NCI-H2196 (cell line): ENCODE results near the gene RBM17.
"Not testable (repeated sequence)": the region's sequence is repeated elsewhere in the genome, so short reads cannot be mapped to it uniquely, and the experiment has no call there.

Source experiments
- DNase-seq: peaks from one replicate; lab custom pipeline; 2025; ENCODE audit not compliant: unreplicated experiment; lab: John Stamatoyannopoulos, UW

Gene RBM17

DNA sequence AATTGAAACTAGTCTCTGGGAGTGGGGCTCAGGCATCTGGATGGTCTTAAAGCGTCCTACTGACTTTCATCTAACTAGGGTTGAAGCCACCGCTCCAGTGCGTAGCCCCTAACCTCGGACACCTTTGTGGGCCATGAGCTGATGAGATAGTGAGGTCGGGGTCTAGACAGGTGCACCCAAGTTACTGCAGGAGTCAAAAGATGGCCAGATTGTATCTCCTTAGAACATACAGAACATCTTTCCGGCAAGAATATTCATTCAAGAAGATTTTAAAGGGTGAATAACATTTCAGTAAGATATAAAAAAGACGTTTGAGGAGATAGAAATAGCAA, 20.6 kb downstream of the RBM17 start:
- DNase-seq: no peak

GRCh38 chr10:6110136-6110535, 21.3 kb downstream of the RBM17 start:
- DNase-seq: no peak

- DNase-seq: no peak
Observed at GRCh38 chr10:6112893-6113292, 24.1 kb downstream of the RBM17 start.

DNA sequence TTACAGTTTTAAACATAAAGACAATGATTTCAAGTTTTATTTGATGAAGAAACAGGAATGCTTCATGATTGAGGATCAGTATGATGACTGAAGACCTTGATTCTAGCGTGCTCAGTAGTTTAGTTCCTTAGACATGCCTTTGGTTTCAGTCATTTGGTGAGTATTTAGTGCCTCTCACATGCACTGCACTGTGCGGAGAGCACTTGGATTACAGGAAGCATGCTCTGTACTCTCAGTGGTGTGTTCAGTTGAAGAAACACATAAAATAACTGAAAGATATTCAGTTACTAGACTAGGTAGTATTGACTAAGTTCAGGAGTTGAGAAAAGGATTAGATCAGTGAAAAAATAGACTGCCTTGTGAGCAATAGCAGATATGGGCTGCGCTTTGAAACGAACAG, 25.5 kb downstream of the RBM17 start:
- no peak for DNase-seq

DNA sequence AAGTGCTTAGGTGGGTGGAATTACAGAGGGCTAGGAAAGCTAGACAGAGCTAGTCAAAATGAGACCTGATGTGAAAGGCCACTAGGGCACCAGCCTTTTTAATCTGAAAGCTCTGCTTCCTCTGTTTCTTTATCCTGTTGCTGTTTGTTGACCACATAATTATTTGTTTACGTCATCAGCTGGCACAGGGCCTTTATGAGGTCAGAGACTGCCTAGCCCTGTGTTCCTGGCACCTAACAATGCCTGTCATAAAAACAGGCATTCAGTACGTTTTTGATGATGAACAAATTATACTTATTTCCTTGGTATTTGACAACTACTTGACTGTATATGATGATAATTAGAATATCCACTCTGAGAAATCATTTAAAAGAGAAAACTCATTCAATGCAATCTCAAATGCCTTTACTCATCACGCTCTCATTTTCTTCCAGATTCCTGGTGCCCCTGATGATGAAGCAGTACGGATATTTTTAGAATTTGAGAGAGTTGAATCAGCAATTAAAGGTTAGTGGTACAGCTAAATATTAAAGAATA, 26.0 kb downstream of the RBM17 start:
- no peak for DNase-seq

GRCh38 chr10:6115411-6115810, 26.6 kb downstream of the RBM17 start:
- DNase-seq: no peak

- DNase-seq: no peak
Observed at GRCh38 chr10:6115824-6116350, 27.1 kb downstream of the RBM17 start.

- no peak for DNase-seq
Observed at GRCh38 chr10:6116806-6117205, 28.0 kb downstream of the RBM17 start.

GRCh38 chr10:6117711-6118110, 28.9 kb downstream of the RBM17 start:
- no peak for DNase-seq

DNA sequence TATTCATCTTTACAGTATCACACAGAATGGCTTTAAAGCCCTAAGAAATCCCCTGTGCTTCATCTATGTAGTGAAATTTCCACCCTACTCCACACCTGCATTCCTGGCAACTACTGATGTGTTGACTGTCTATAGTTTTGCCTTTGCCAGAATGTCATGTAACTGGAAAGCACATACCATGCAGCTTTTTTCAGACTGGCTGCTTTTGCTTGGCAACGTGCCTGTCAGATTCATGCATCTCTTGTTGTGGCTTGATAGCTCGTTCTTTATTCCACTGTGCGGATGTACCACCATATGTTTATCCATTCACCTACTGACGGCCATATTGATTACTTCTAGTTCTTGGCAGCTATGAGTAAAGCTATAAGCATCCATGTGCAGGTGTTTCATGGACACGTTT, 30.6 kb downstream of the RBM17 start:
- no peak for DNase-seq

DNA sequence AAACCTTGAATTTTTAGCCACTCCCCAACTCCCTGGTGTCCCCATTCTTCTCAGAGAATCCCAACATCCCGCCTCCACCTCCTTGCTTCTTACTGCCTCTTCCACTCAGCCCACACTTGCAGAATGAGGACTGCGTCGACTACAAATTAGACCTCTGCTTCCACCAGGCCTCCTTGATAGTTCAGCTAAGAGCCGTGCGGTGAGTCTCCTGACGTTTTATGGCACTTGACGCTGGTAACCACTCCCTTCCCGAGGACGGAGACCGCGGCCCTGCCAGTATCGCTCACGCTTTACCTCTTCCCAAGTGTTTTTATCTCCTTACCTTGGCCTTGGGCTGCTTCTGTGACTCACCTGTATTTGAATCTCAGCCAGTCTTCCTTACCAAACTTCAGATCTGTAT, 31.1 kb downstream of the RBM17 start:
- no peak for DNase-seq

DNA sequence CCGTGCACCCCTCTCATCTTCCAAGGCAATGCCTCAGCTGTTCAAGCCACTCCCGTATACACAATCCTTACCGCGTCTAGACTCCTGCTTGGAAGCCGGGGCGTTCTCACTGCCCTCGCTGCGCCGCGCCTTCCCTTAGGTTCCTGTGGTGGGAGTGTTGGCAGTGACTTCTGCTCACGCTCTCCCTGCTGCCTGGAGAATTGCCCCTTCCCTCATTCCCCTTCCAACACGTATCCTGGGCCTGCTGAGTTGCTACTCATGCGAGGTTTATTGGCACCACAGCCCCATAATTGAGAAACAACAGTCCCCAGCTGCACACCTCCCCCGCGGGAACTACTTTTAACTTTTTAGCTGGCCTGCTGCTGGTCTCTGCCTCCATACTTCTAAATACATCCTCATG, 31.9 kb downstream of the RBM17 start:
- no peak for DNase-seq

DNA sequence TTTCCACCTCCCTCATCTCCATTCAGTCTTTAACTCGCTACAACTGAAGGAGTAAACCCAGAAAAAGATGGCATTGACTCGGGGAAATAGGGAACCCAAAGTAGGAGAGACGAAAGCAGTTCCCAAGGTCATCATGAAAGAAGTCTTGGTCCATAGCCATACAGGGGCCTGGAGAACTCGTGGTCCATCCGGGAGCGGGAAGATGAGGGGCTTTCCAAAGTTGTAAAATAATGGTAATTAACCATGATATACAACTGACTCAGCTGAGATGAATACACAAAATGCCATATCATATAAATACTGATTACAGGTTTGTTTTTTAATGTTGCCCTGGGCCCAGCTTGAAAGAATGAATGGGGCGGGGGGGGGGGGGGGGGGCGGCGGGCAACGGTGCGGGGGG, 32.3 kb downstream of the RBM17 start:
- DNase-seq: no peak

GRCh38 chr10:6123532-6123931, 34.7 kb downstream of the RBM17 start:
- no peak for DNase-seq

DNA sequence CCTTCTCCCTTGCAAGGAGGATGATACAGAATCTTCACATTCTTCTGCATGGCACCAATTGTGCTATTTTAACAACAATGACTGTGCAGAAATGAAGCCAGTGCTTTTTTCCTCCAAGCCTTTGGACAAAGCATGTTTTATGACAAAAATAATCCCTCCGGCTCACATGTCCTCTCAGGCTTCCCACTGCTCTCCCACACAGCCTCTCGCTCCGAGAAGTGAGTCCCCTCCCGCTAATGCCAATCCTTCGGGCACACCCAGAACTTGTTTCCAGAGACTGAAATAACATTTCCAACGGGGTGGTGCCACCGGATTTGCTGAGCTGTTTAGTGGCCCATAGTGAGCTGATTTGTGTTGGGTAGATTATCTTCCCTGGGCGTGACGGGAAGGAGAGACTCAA, 35.8 kb downstream of the RBM17 start:
- no peak for DNase-seq

GRCh38 chr10:6127461-6127860, 38.6 kb downstream of the RBM17 start:
- DNase-seq: not testable (repeated sequence)

GRCh38 chr10:6128087-6128486, 39.3 kb downstream of the RBM17 start:
- no peak for DNase-seq

- DNase-seq: no peak
Observed at GRCh38 chr10:6128591-6129251, 39.9 kb downstream of the RBM17 start.

DNA sequence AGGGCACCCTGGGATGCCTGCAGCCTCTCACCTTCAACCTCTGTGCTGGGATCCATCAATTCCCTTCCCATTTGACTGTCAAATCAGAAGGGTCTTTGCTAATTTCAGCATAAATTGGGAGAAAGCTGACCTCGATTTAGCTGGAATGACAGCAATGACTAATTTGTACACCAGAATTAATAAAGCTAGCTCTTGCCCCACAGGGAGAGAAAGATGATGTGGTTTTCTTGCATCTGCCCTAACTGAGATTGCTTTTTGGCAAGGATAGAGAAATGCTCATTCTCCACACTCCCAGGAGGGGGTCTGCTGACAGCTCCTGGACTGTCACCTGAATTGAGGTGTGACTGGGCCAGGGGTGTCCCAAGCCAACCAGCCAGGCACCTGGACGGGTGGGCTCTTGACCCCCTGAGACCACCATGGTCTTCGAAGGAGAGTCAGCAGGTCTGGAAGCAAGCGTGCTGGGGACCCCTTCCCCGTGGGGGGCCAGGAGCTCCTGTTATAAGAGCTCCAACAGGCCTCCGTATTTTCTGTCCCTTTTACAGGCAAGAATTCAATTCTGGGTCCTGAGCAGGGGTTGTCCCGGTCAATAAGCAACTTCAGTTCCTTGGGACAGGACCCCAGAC, 42.1 kb downstream of the RBM17 start:
- no peak for DNase-seq

- DNase-seq: no peak
Observed at GRCh38 chr10:6133331-6134098, 44.7 kb downstream of the RBM17 start.

DNA sequence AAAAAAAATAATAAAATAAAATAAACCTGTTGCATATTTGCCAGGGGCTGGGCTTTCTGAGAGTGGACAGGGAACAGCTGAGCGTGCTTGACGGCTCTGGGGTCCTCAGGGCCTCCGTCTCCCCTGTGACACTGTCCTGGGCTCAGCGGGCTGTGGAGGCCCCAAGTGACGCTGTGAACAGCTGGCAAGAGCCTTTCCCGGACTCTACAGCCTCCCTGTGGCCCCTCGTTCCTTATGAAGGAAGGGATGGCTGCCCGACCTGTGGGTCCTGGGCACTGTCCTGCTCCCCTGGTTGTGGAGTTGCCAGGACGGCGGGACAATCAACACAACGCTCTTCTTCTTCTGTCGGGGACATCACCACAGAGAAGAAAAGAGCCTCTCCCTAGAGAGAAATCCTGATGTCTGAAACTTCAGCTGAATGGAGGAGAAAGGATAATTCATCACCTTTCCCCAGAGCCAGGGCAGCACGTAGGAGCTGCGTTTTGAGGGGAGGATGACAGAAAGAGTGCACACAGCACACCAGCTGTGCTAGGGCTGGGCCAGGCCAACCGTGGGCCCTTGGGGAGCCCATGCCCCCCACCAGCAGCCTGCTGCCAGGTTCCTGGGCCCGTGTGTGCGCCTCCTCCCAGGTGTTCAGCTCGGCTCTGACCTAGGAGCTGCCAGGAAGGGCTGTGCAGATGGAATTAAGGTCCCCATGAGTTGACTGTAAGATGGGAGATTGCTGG, 45.4 kb downstream of the RBM17 start:
- no peak for DNase-seq
